Activated CD8-positive, alpha-beta memory T cell treated with anti-CD3 and anti-CD28 coated beads, Interleukin-2, amount 50 U/mL, for 1 hour (primary cell): Measurements from ENCODE around the gene WFDC6.

Source experiments
- DNase-seq: peaks from one replicate; pipeline ENCODE4 v3.0.0-alpha.2; 2020; ENCODE audit errors: extremely low read depth

Gene WFDC6

GRCh38 chr20:45515147-45515913 lies 24.0 kb downstream of the WFDC6 start, which contains the start of gene SPINT3:
Gene SPINT3 (minus strand): TSS chr20:45515622. CDS start chr20:45515608, 14 bp downstream.
- DNase-seq: no peak

GRCh38 chr20:45510242-45510862 lies 28.9 kb downstream of the WFDC6 start:
- no peak for DNase-seq

GRCh38 chr20:45509091-45509490 lies 30.2 kb downstream of the WFDC6 start:
- no peak for DNase-seq

- DNase-seq: no peak
Observed at GRCh38 chr20:45508068-45508886, 31.0 kb downstream of the WFDC6 start.

GRCh38 chr20:45507011-45507820 lies 32.1 kb downstream of the WFDC6 start:
- DNase-seq: no peak

- DNase-seq: no peak
Observed at GRCh38 chr20:45506398-45506797, 32.9 kb downstream of the WFDC6 start.

GRCh38 chr20:45503403-45503802 lies 35.9 kb downstream of the WFDC6 start:
- DNase-seq: no peak

GRCh38 chr20:45502561-45502960 lies 36.7 kb downstream of the WFDC6 start:
- no peak for DNase-seq

GRCh38 chr20:45501600-45501999 lies 37.7 kb downstream of the WFDC6 start:
- no peak for DNase-seq

- no peak for DNase-seq
Observed at GRCh38 chr20:45500022-45500421, 39.3 kb downstream of the WFDC6 start.

GRCh38 chr20:45497971-45498494 lies 41.2 kb downstream of the WFDC6 start:
- no peak for DNase-seq

- DNase-seq: no peak
Observed at GRCh38 chr20:45496166-45496565, 43.1 kb downstream of the WFDC6 start.

GRCh38 chr20:45495501-45495941 lies 43.8 kb downstream of the WFDC6 start:
- no peak for DNase-seq

GRCh38 chr20:45489083-45489531 lies 50.2 kb downstream of the WFDC6 start:
- no peak for DNase-seq

- no peak for DNase-seq
Observed at GRCh38 chr20:45487231-45487635, 52.0 kb downstream of the WFDC6 start.

- DNase-seq: no peak
Observed at GRCh38 chr20:45485388-45485787, 53.9 kb downstream of the WFDC6 start.

- no peak for DNase-seq
Observed at GRCh38 chr20:45484676-45485075, 54.6 kb downstream of the WFDC6 start.
